H1 (cell line): ENCODE data around the gene DIAPH2. TPM values are rescaled to one million over a fixed set of nuclear protein-coding genes. Genes with fewer than 3 reads are reported as not detected.

Source experiments
- CTCF ChIA-PET: fragments of 300-600 bp; sonication (Branson Sonifier 250); formaldehyde crosslinking; loops from one replicate; lab custom pipeline; 2021; ENCODE audit not compliant: partially characterized antibody; lab: Charles Lee
- POLR2A ChIA-PET: fragments of 300-600 bp; sonication (Branson Sonifier 250); formaldehyde crosslinking; loops from one replicate; lab custom pipeline; 2021; ENCODE audit warnings: inconsistent platforms; ENCODE audit not compliant: partially characterized antibody; lab: Charles Lee
- DNase-seq, 2 experiments: peaks; one replicate each; pipeline versions ENCODE4 v3.0.0 to v3.0.0-alpha.2; 2010 to 2022; ENCODE audit warnings: low spot score in 2 of 2, low read depth in 1 of 2, mixed read lengths in 1 of 2
- FAIRE-seq: peaks from 2 replicates; lab custom pipeline; 2011; peaks lifted over from hg19 to GRCh38; lab: Jason Lieb, UNC
- H2AFZ ChIP-seq: 2 replicates; pipeline ENCODE4 v1.8.1; 2012; ENCODE audit warnings: low read length, inconsistent platforms
- H2AK5ac ChIP-seq: 2 replicates; pipeline ENCODE4 v1.6.1; 2013; ENCODE audit warnings: low read depth, low read length
- H2BK120ac ChIP-seq: replicated peaks from 2 replicates; pipeline ENCODE3; 2013; ENCODE audit warnings: low read depth, low read length, inconsistent platforms
- H2BK12ac ChIP-seq: 2 replicates; pipeline ENCODE4 v1.6.1; 2013; ENCODE audit warnings: low read depth, low read length
- H2BK15ac ChIP-seq: 2 replicates; pipeline ENCODE4 v1.6.1; 2013; ENCODE audit warnings: low read length
- H2BK20ac ChIP-seq: 2 replicates; pipeline ENCODE4 v1.6.1; 2013; ENCODE audit warnings: low read length
- H2BK5ac ChIP-seq: 2 replicates; pipeline ENCODE4 v1.6.1; 2013; ENCODE audit warnings: low read depth, low read length
- H3K14ac ChIP-seq: 2 replicates; pipeline ENCODE4 v1.6.1; 2013; ENCODE audit warnings: inconsistent platforms; ENCODE audit not compliant: insufficient read length
- H3K18ac ChIP-seq: 2 replicates; pipeline ENCODE4 v1.6.1; 2013; ENCODE audit warnings: low read length; ENCODE audit errors: extremely low read depth
- H3K23ac ChIP-seq: 2 replicates; pipeline ENCODE4 v1.6.1; 2013; ENCODE audit warnings: inconsistent platforms; ENCODE audit not compliant: insufficient read length
- H3K23me2 ChIP-seq: 2 replicates; pipeline ENCODE4 v1.6.1; 2013; ENCODE audit warnings: low read depth, low read length
- H3K27ac ChIP-seq: 2 replicates; pipeline ENCODE4 v1.6.1; 2011; ENCODE audit warnings: low read depth, low read length, inconsistent platforms
- H3K27me3 ChIP-seq, 4 experiments: replicated peaks in 1 of 4; 1 replicate in 1 of 4; 2 replicates in 3 of 4; pipeline versions ENCODE4 v1.6.1 to v1.8.1; 2011 to 2013; ENCODE audit warnings: low read length in 3 of 4, mild to moderate bottlenecking in 3 of 4, inconsistent platforms in 2 of 4, mixed read lengths in 2 of 4, moderate library complexity in 1 of 4; ENCODE audit not compliant: control insufficient read depth in 3 of 4, insufficient read depth in 3 of 4; ENCODE audit errors: extremely low read depth in 1 of 4
- H3K36me3 ChIP-seq, 4 experiments: 2 replicates each; pipeline versions ENCODE4 v1.6.1 to v1.8.1; 2011 to 2013; ENCODE audit warnings: mild to moderate bottlenecking in 4 of 4, low read length in 3 of 4, moderate library complexity in 2 of 4, control low read depth in 1 of 4, inconsistent platforms in 1 of 4; ENCODE audit not compliant: insufficient read depth in 4 of 4, control insufficient read depth in 2 of 4
- H3K4ac ChIP-seq: replicated peaks from 2 replicates; pipeline ENCODE3; 2013; ENCODE audit warnings: low read length, low read depth, mixed read lengths, inconsistent platforms; ENCODE audit not compliant: insufficient read length
- H3K4me1 ChIP-seq, 4 experiments: replicated peaks in 1 of 4; 1 replicate in 1 of 4; 2 replicates in 3 of 4; pipeline versions ENCODE4 v1.6.1 to v1.8.1; 2011 to 2013; ENCODE audit warnings: low read length in 3 of 4, inconsistent platforms in 2 of 4, mixed read lengths in 1 of 4; ENCODE audit not compliant: insufficient read depth in 4 of 4, control insufficient read depth in 3 of 4
- H3K4me2 ChIP-seq, 2 experiments: 2 replicates each; pipeline versions ENCODE4 v1.6.1 to v1.8.1; 2011 to 2013; ENCODE audit warnings: low read depth in 2 of 2, low read length in 2 of 2, control low read depth in 1 of 2, inconsistent platforms in 1 of 2, mild to moderate bottlenecking in 1 of 2; ENCODE audit not compliant: insufficient read depth in 1 of 2
- H3K4me3 ChIP-seq, 4 experiments: fragments of 200-600, 300-600 bp in 1 of 4; sonication (generic), shearing (Covaris generic), sonication (Bioruptor Twin) in 1 of 4; 2 replicates each; pipeline versions ENCODE4 v1.5.1 to v1.8.1; 2011 to 2016; ENCODE audit warnings: low read length in 4 of 4, low read depth in 3 of 4, control low read depth in 2 of 4, inconsistent platforms in 2 of 4, mild to moderate bottlenecking in 2 of 4, mixed read lengths in 1 of 4, moderate library complexity in 1 of 4; ENCODE audit not compliant: insufficient read depth in 2 of 4; ENCODE audit errors: extremely low read depth in 1 of 4
- H3K56ac ChIP-seq: replicated peaks from 2 replicates; pipeline ENCODE3; 2013; ENCODE audit warnings: low read depth, mild to moderate bottlenecking, mixed read lengths, low read length, inconsistent platforms; ENCODE audit not compliant: insufficient read length
- H3K79me1 ChIP-seq: 2 replicates; pipeline ENCODE4 v1.6.1; 2013; ENCODE audit warnings: low read depth, low read length, control low read depth
- H3K79me2 ChIP-seq, 2 experiments: 2 replicates each; pipeline versions ENCODE4 v1.6.1 to v1.8.1; 2012 to 2013; ENCODE audit warnings: low read length in 2 of 2, mild to moderate bottlenecking in 2 of 2, inconsistent platforms in 1 of 2; ENCODE audit not compliant: insufficient read depth in 2 of 2, control insufficient read depth in 1 of 2
- H3K9ac ChIP-seq, 4 experiments: replicated peaks in 1 of 4; 1 replicate in 1 of 4; 2 replicates in 3 of 4; pipeline versions ENCODE4 v1.6.1 to v1.8.1; 2011 to 2013; ENCODE audit warnings: low read depth in 3 of 4, low read length in 3 of 4, control low read depth in 2 of 4, mild to moderate bottlenecking in 2 of 4, moderate library complexity in 2 of 4, inconsistent platforms in 1 of 4; ENCODE audit errors: extremely low read depth in 1 of 4
- H3K9me3 ChIP-seq, 2 experiments: 2 replicates each; pipeline versions ENCODE4 v1.6.1 to v1.8.1; 2012 to 2013; ENCODE audit warnings: mild to moderate bottlenecking in 2 of 2, moderate library complexity in 2 of 2, control low read depth in 1 of 2, inconsistent platforms in 1 of 2, low read depth in 1 of 2, low read length in 1 of 2, mixed read lengths in 1 of 2; ENCODE audit not compliant: insufficient read depth in 2 of 2
- H4K20me1 ChIP-seq, 2 experiments: replicated peaks in 1 of 2; 2 replicates each; pipeline versions ENCODE3 to v1.8.1; 2011 to 2013; ENCODE audit warnings: inconsistent platforms in 2 of 2, low read length in 2 of 2, mild to moderate bottlenecking in 1 of 2; ENCODE audit not compliant: insufficient read depth in 2 of 2, control insufficient read depth in 1 of 2
- H4K5ac ChIP-seq: 2 replicates; pipeline ENCODE4 v1.6.1; 2013; ENCODE audit warnings: low read length, low read depth, mixed read lengths, inconsistent platforms; ENCODE audit not compliant: insufficient read length
- H4K8ac ChIP-seq: 2 replicates; pipeline ENCODE4 v1.8.0; 2013; ENCODE audit warnings: mild to moderate bottlenecking, moderate library complexity, low read length, inconsistent platforms; ENCODE audit not compliant: insufficient read depth; ENCODE audit errors: extremely low read depth
- H4K91ac ChIP-seq: replicated peaks from 2 replicates; pipeline ENCODE3; 2013; ENCODE audit warnings: low read length, mixed read lengths, inconsistent platforms; ENCODE audit not compliant: insufficient read length
- KDM1A ChIP-seq: fragments of 200-600, 300-600 bp; sonication (generic); IDR thresholded peaks from 2 replicates; pipeline ENCODE4 v1.7.1; 2016; ENCODE audit warnings: mild to moderate bottlenecking, low read length, borderline replicate concordance
- TAF1 ChIP-seq: IDR thresholded peaks from 2 replicates; pipeline ENCODE4 v1.6.1; 2011; ENCODE audit warnings: mild to moderate bottlenecking, low read depth, low read length
- TCF12 ChIP-seq: IDR thresholded peaks from 2 replicates; pipeline ENCODE4 v1.6.1; 2011; ENCODE audit warnings: low read depth, mild to moderate bottlenecking, low read length
- WGBS, 2 experiments: shearing (Covaris generic) in 1 of 2; methylation state at CpG; one replicate each; pipeline versions ENCODE4 v1.1.6 to v1.1.7; 2013 to 2015; ENCODE audit warnings: low lambda C conversion rate in 2 of 2, mixed read lengths in 2 of 2, inconsistent platforms in 1 of 2, low coverage in 1 of 2, missing lambda C conversion rate in 1 of 2; ENCODE audit not compliant: insufficient replicate concordance in 2 of 2, insufficient coverage in 1 of 2, insufficient read length in 1 of 2; ENCODE audit errors: extremely low coverage in 1 of 2, missing lambda C conversion rate in 1 of 2; 5-methylcytosine and 5-hydroxymethylcytosine counted together
- polyA plus RNA-seq, 7 experiments: library from polyadenylated mRNA; depleted of rRNA in 3 of 7; stranded (reverse) in 5 of 7; unstranded in 2 of 7; fragments of >200 nt in 5 of 7; fragments of 200-250 nt in 2 of 7; gene quantifications; 1 replicate in 5 of 7; 2 replicates in 1 of 7; 4 replicates in 1 of 7; pipeline versions ENCODE4 v1.2.1 to v1.2.3, GENCODE V29; 2011 to 2013; ENCODE audit warnings: missing spikeins in 2 of 7, mixed read lengths in 2 of 7
- total RNA-seq: library from RNA; stranded (reverse); fragmentation: NEBNext Ultra II Directional; extraction: Animal tissue kit (Norgen Biotek cat#: 25700); gene quantifications from 2 replicates; pipeline ENCODE4 v1.2.1, GENCODE V29; 2021
- TF ChIP-seq, protein P1 (sequence below): IDR thresholded peaks from 2 replicates; pipeline ENCODE4 v1.6.1; 2011; ENCODE audit warnings: low read depth, mild to moderate bottlenecking, low read length; ENCODE audit not compliant: insufficient read depth

DIAPH2 gene
- total and polyA plus RNA-seq, 2 of the 8 experiments (the other 6 are each of a cell fraction or from before 2014, with no cell fraction given) = 4.4 to 24.3 TPM

GRCh38 chrX:97553833-97554232 is 869.2 kb downstream of the DIAPH2 start:
- WGBS, 2 experiments = 74% methylated on average over 2 of the region's 2 CpGs; no CpG with 5 or more reads in 1 of the 2 experiments
- no peak for FAIRE-seq
- POLR2A ChIA-PET = no interaction called here
- no peak for TF ChIP-seq TCF12
- no peak for TF ChIP-seq TAF1
- TF ChIP-seq, protein P1, sequence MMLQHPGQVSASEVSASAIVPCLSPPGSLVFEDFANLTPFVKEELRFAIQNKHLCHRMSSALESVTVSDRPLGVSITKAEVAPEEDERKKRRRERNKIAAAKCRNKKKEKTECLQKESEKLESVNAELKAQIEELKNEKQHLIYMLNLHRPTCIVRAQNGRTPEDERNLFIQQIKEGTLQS = no peak
- TF ChIP-seq KDM1A = no peak

More at GRCh38 chrX:97553833-97554232, 869.2 kb downstream of the DIAPH2 start:
- Histone ChIP-seq H2BK15ac (no peak overlapping the region), H3K4me1 (no peaks in the 10 kb centered on the region), H3K27ac (no peak overlapping the region), H2BK12ac (no peak overlapping the region), H3K4me3 (no peak overlapping the region), H3K79me1 (no peaks in the 10 kb centered on the region), H3K56ac (no peak overlapping the region), H2BK20ac (no peak overlapping the region), H3K27me3 (no peaks in the 10 kb centered on the region), H2AFZ (no peak overlapping the region), H4K8ac (no peak overlapping the region), H3K9me3 (no peaks in the 10 kb centered on the region), H3K14ac (no peak overlapping the region), H2BK120ac (no peak overlapping the region), H3K36me3 (no peaks in the 10 kb centered on the region), H3K23me2 (no peaks in the 10 kb centered on the region), H4K20me1 (no peaks in the 10 kb centered on the region), H3K79me2 (no peaks in the 10 kb centered on the region), H4K91ac (no peak overlapping the region), H3K9ac (no peak overlapping the region), H4K5ac (no peak overlapping the region), H2AK5ac (no peak overlapping the region), H3K18ac (no peak overlapping the region), H3K4ac (no peak overlapping the region), H3K23ac (no peak overlapping the region), H2BK5ac (no peak overlapping the region), H3K4me2 (no peak overlapping the region)
- CTCF ChIA-PET = interaction anchor here (0.7 kb wide), 1 partner anchor 77 kb away, joined by 3 read pairs; no protein-coding TSS in a partner anchor
- DNase-seq = no peak
